Stomach (tissue), 4 donors: ENCODE data around the gene SEMA3D.

ENCODE experiments used
- EP300 ChIP-seq: sonication (generic); formaldehyde crosslinking; IDR thresholded peaks from one replicate; pipeline ENCODE4 v1.6.1; 2017; ENCODE audit warnings: antibody characterized with exemption
- POLR2AphosphoS5 ChIP-seq, 3 donors: sonication (generic); formaldehyde crosslinking; IDR thresholded peaks; one replicate each; pipeline ENCODE4 v1.6.1; 2016; ENCODE audit warnings: antibody characterized with exemption in 3 of 3
- TF ChIP-seq, protein P1 (sequence below), 7 experiments: fragments of 450-650 bp in 4 of 7; fragments of 200-600 bp in 3 of 7; sonication (generic) in 3 of 7; IDR thresholded peaks; one replicate each; pipeline ENCODE4 v1.5.1; 2016 to 2019; ENCODE audit warnings: antibody characterized with exemption in 7 of 7, control low read depth in 2 of 7, mild to moderate bottlenecking in 1 of 7

DNA sequence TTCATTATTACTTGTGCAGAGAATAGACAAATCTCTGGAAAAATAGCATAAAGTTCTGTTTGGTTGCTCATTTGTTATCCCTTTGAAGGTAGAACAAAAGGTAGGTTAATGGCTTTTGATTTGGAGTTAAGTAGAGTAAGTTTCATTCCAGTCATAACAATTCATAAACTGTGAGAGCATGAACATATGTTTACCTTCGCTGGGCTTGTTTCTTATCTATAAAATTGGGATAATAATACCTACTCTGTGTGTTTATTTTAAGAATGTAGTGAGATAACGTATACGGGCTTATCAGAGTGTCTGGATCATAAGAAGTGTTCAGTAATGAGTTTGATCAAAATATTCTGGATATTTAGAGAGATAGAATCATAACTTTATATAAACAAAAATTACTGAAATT is 155.4 kb downstream of the SEMA3D start:
- TF ChIP-seq, protein P1, sequence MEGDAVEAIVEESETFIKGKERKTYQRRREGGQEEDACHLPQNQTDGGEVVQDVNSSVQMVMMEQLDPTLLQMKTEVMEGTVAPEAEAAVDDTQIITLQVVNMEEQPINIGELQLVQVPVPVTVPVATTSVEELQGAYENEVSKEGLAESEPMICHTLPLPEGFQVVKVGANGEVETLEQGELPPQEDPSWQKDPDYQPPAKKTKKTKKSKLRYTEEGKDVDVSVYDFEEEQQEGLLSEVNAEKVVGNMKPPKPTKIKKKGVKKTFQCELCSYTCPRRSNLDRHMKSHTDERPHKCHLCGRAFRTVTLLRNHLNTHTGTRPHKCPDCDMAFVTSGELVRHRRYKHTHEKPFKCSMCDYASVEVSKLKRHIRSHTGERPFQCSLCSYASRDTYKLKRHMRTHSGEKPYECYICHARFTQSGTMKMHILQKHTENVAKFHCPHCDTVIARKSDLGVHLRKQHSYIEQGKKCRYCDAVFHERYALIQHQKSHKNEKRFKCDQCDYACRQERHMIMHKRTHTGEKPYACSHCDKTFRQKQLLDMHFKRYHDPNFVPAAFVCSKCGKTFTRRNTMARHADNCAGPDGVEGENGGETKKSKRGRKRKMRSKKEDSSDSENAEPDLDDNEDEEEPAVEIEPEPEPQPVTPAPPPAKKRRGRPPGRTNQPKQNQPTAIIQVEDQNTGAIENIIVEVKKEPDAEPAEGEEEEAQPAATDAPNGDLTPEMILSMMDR (IDR thresholded peaks at IDR 0.05): no peak
- TF ChIP-seq EP300: no peak
- no peak for TF ChIP-seq POLR2AphosphoS5 (IDR thresholded peaks at IDR 0.05)
